ENCODE results near the gene SYNE2.

Gene SYNE2

DNA sequence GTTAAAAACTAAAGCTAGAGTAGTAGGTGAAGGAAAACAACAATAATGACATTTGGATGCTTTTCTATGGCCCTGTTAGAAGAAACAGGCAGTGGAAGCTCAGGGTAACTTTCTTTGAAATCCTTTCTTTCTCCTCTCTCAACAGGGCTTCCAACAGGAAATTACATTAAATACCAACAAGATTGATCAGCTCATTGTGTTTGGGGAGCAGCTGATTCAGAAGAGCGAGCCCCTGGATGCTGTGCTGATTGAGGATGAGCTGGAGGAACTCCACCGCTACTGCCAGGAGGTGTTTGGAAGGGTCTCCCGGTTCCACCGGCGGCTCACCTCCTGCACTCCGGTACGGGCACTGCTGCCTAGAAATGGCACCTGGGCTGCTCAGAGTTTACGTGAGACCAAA is 359.9 kb downstream of the SYNE2 start:
- no peak for DNase-seq (ENCODE audit: extremely low read depth in 1 of 2, low read depth in 1 of 2)

DNA sequence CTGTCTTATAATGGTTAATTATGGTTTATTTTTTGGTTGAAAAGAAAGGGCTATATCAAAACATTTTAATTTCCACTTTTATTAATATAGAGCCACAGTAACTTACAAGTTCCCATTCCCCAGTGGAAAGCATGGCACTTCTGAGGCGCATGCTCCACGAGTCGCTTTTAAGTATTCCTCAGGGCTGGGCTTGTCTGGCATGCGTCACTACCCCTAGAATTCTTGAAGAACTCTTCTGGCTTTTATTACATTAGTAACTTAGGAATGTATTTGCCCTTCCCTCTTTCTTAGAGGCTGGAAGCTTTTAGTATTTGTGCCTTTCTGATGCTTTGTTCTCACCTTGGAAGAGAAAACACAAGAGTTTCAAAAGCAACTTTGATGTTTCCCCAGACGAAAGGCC is 360.3 kb downstream of the SYNE2 start:
- DNase-seq (ENCODE audit: extremely low read depth in 1 of 2, low read depth in 1 of 2), result no peak

DNA sequence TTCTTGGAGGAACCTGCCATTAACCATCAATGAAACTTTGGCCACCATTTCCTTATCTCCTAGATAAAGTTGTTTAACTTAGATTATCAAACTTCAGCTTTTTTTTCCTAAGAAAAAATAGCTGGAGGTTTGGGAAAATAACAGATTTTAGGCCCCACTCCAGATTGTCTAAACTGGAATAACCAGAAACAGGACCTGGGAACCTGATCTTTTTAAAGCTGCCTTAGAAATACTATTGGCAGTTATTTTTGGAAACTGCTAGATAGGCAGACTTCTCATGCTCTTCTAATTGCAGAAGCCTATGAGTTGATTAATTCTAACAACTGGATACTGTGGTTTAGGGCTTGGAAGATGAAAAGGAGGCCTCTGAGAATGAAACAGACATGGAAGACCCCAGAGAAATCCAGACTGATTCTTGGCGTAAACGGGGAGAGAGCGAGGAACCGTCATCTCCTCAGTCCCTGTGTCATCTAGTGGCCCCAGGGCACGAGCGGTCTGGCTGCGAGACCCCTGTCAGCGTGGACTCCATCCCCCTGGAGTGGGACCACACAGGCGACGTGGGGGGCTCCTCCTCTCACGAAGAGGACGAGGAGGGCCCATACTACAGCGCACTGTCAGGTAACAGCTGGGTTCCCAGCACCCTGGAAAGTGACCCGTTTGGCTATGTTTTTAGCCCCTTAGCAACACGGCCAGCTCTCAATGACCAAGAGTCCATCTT is 361.2 kb downstream of the SYNE2 start:
- DNase-seq (ENCODE audit: extremely low read depth in 1 of 2, low read depth in 1 of 2), result no peak

DNA sequence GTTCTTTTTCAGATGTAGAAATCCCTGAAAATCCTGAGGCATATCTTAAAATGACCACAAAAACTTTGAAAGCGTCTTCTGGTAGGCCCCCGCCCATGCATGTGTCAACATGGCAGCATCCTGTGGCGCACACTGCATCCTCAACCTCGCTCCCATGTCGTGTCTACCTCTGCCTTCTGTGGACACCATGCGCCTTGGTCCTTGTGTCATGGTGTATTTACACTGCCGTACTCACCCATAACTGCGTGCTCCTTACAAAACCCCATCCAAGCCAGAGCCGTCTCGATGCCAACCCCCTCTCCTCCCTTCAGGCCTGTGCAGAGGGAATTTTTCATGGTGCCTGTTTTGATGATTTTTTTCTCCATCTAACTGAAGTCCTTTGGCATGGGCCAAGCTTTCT is 362.5 kb downstream of the SYNE2 start:
- DNase-seq (ENCODE audit: extremely low read depth in 1 of 2, low read depth in 1 of 2), result no peak

DNA sequence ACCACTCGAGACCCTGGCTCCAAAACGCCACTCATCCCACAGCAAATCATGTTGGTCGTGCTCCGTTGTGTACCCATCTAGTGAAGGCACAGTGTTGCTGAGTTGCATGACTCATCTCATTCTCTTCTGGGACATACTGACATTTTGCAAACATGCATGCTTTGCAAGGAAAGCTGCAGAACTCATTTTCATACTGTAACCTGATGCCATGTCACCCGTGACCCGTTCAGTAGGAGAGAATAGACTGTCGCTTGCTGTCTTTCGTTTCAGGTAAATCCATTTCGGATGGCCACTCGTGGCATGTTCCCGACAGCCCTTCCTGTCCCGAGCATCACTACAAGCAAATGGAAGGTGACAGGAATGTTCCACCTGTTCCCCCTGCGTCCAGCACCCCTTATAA is 363.2 kb downstream of the SYNE2 start:
- DNase-seq (ENCODE audit: extremely low read depth in 1 of 2, low read depth in 1 of 2), result no peak

DNA sequence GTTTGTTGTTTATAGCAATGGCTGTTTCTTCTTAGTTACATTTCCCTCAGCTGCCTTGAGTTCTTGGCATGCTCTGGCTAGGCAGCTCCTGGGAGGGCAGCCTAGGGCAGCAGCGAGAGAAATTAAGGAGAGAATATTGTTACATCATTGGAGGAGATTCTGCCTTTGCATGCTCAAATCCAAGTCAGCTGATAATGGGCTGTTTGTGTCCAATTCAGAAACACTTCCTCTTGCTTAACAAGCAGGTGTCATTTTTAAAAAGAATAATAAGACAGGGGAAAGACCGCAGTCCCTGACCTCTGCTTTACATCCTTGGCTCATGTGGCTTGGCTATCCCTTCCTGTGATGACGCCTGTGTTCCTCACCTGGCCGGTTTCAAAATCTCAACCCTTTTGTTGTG is 364.5 kb downstream of the SYNE2 start:
- no peak for DNase-seq (ENCODE audit: extremely low read depth in 1 of 2, low read depth in 1 of 2)

DNA sequence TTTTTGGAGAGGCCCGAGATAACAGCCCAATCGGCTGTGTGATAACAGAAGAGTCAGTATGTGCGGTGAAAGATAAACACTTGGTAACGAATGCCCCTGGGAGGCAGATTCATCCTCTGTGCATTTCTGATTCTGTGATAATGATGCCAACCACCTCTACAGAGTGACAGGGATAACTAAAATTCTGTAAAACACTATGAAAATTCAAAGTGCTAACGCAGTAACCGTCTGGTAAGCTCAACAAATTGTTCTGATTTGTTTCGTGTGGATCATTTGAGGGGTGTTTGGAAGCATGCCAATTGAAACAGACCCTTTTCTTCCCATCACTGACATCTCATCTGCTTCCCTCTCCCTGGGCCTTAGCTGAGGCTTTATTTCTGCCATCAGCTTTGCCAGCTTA is 365.0 kb downstream of the SYNE2 start:
- no peak for DNase-seq (ENCODE audit: extremely low read depth in 1 of 2, low read depth in 1 of 2)

DNA sequence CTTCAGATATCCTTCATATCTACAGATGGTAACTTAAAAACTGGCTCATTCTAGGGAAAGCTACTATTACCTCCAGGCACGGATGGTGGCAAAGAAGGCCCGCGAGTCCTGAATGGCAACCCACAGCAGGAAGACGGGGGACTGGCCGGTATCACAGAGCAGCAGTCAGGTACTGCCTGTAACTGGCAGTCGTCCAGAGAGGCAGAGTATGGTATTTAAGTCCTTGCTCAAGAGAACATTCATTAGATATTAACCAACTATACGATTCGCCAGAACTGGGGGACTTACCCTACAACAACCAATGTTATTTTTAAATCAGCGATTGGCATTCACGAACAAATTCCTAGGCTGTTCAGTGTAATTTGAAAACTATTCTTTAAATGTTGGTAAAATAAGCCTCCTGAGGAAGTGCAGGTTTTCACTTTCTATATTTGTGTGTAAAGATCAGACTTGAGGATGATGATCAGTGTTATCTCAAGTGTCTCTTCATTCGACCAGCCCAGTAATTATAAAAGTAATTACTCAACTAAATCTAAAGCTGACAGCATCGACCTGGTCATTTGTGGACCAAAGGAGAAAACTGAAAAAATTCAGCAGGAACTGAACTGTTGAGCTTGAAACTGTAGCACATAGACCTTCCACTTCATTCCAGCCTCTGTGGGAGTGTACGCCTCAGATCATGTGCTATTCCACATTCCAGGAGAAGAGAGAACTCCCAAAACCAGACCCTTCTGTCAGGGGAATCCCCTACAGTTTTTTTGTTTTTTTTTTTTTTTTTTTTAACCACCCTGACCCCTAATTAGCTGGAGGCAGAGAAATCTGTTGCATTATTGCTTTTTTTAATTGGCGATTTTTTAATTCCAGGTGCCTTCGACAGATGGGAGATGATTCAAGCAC is 365.8 kb downstream of the SYNE2 start:
- no peak for DNase-seq (ENCODE audit: extremely low read depth in 1 of 2, low read depth in 1 of 2)

DNA sequence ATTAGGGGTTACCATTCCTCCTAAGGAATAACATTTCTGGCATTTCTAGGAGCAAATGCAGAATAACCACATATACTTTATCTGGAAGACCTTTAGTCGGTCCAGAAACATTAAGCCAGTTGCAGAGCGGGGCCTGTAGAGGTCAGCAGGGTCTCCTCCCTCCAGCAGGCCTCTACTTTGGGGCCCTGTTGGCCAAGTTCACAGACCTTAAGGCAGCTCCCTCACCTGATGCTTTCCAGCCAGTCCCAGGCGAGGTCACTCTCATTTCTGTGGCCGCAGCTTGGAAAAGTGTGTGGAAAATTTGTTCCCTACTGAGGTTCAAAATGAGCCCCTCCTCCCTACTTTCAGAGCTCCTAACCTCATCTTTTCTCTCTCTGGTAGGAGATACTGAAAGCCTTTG is 367.3 kb downstream of the SYNE2 start:
- DNase-seq (ENCODE audit: extremely low read depth in 1 of 2, low read depth in 1 of 2), result no peak

DNA sequence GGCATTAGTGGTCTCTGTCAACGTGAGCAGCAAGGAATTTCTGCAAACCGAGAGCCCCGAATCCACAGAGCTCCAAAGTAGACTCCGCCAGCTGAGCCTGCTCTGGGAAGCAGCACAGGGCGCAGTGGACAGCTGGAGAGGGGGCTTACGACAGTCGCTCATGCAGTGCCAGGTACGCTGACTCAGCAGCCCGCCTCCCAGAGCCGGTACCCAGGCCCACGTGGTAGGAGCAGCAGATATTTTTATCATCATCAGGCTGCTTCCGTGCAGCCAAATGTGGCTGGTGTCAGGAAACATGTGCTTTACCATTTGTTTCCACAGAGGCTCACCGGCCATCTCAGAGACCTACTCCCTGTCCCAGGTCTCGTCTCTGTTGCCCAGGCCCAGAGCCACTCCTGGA is 367.7 kb downstream of the SYNE2 start:
- DNase-seq (ENCODE audit: extremely low read depth in 1 of 2, low read depth in 1 of 2), result no peak

DNA sequence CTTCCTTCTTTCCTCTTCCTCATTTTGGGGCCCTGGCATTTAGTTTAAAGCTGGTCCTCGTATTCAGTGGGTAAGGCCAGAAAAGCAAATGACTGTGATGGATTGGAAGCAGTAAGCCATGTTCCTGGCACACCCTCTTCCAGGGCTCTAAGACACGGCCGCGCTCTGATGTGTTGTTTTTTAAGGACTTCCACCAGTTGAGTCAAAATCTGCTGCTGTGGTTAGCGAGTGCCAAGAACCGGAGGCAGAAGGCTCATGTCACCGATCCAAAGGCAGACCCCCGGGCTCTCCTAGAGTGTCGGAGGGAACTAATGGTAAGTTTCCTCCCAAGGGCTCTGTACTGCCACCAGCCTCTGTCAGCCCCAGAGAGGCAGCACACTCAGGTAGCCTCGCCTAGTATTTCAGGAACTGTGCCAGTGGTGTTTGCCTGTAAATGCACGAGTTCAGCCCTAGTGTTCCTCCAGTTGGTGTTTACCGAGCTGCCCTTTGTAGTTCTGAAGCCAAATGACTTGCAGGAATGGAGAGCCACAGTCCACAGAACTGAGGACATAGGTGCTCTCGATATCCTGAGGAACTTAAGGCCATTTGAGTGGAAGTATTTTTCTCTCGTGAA is 368.7 kb downstream of the SYNE2 start:
- DNase-seq (ENCODE audit: extremely low read depth in 1 of 2, low read depth in 1 of 2), result no peak

DNA sequence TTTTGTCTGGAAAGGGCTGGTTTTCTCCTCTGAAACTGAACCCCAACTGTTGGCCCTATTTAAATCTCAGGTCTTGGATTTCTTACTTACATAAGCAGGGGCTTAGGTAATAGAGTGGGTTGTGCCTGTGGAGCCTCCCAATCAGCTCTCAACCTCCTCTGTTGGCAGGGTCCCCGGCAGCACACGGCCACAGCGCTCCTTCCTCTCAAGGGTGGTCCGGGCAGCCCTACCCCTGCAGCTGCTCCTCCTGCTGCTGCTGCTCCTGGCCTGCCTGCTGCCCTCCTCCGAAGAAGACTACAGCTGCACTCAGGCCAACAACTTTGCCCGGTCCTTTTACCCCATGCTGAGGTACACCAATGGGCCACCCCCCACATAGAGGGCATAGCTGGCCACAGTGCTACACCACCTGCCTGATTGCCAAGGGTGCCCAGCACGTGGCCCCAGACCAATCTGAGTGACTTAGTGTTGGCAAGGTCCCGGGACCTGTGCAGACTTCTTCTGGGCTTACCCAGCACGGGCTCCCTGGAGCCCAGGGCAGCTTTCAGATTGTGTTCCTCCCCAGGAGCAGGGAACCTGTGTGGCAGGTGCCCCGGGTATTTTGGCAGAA is 372.4 kb downstream of the SYNE2 start:
- no peak for DNase-seq (ENCODE audit: extremely low read depth in 1 of 2, low read depth in 1 of 2)

DNA sequence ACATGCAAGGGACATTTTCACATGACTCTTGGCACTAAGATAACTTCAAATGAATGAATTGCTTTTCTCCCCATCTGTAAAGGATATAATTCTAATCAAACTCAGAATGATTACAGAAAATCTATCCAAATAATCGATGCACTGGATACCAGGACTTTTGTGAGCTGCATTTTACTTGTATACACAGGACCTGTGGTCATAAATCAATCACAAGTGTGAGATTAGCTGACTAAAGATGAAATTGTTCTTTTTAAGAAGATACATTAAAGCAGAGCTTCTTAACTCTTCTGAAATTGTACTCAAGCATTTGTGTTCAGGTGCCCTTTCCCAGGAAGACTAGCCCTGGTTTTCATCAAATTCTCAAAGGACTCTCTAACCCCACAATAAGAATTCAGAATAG is 375.1 kb downstream of the SYNE2 start:
- no peak for DNase-seq (ENCODE audit: extremely low read depth in 1 of 2, low read depth in 1 of 2)

DNA sequence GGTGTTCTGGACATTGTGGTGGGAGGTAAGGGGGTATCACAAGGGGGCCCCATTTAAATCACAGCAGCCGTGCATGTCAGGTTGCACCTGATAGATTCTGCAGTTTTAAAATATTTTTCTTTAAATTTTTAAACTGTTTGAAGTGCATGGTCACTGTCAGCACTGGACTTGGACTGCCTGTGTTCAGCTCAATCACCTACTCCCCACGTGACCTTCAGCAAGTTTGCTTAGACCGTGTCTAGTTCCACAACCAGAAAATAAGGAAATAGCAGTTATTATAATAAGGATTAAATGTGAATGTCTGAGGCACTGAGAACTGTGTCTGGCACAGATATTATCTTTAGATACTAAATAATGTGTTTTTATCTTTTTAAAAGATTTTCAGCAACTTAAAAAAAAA is 376.7 kb downstream of the SYNE2 start:
- no peak for DNase-seq (ENCODE audit: extremely low read depth in 1 of 2, low read depth in 1 of 2)

DNA sequence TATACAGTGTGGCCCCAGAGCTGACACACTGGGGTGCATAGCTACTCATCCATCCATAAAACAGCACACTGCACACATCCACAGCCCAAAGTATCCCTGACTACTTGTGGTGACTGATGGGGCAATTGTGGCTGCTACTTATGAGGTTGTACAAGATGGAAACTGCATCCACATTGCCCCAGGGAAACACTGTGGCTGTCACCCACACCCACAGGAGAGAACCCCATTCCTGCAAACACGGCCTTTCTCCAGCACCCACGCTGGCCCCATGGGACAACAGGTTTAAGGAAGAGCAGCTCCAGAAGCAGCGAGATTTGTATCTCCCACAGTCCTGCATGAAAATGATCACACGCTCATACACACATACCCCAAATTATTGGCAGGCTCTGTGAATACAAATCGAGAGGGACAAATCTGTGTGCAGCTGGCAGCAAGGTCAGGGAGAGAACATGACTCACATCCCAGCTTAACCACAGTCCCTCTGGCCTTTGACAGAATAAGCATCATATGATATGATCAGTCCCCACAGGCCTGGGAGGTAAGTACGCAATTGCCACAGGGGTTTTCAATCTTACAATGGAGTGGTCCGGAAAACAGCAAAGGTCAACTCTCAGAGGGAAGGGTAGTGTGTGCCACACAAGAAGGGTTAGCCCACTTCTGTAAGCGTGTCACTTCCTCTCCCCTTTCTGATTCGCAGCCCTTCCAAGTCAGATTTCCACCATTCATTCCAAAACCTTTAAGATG is 379.5 kb downstream of the SYNE2 start:
- DNase-seq (ENCODE audit: extremely low read depth in 1 of 2, low read depth in 1 of 2), result no peak

DNA sequence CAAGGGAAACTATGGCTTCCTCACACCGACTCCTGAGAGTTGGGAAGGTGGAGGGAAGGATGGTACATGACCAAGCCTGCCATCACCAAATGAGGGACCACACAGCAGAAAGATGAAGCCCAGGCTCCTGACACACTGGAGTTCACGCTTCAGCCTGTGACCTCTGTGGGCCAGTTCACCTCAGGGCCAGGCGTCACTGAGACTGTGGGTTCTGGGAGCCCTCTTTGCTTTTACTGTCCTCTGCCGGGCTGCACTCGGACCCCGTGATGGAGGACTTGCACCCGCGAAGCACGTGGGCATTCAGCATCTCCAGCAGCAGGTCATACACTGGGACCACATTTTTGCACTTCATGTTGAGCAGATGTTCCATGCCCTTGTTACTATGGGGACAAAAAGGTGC is 380.1 kb downstream of the SYNE2 start:
- DNase-seq (ENCODE audit: extremely low read depth in 1 of 2, low read depth in 1 of 2), result no peak

DNA sequence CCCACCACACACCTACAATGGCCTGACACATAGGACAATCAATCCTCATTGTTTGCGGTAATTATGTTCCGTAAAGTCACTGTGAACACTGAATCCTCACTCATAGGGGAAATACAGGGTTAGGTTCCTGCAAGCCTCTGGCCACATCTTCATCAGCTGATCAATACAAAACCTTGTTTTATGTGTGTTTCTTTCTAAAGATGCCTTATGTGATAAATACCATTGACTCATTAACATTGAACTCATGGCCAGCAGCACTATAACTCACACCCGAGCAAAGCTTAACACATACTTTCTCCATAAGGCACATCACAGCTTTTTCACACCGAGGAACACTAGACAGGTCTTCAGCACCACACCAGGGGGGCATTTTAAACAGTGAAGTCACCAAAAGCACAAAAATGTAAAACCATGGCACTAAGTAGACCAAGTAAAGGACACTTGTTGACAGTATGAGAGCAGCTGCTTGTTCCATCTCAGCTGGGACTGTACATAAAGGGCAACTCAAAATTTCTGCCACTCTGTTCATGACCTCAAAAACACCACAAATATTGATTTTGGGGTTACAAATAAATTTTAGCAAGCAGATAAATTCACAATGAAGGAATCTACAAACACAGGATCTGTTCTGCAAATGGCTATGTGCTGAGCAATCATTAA is 380.9 kb downstream of the SYNE2 start:
- DNase-seq (ENCODE audit: extremely low read depth in 1 of 2, low read depth in 1 of 2), result no peak

DNA sequence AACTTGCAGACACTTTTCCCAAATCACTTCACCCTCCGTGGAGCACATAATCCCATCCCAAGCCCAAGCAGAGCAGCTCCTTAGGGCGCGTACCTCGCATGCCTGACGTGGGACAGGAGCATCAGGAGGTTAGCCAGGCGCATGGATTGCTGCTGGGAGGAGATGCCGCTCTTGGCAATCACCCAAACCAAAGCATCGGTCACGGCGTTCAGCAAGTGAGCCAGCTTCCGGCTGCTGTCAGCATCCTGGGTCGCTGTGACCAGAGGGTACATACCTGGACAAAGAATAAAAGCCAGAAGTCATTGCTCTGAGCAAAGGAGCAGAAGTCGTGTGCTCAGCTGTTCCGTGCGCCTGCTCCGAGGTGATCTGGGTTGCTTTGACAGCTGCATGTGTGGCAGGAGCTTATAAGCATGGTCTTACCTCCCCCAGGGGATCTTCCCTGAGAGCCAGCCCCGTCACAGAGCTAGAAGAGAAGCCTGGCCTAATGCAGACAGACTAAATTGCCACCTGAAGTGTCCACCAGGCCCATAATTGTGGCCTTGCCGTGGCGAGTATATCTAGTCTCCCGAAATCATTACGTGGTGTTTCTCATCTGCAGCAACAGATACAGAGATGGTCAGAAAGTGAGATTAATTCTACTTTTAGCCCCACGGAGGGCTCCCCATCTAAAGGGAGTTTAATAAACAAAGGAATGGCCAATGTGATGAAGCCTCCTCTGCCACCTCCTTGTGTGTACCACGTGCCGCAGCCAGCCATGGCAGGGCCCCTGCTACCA is 382.3 kb downstream of the SYNE2 start:
- DNase-seq (ENCODE audit: extremely low read depth in 1 of 2, low read depth in 1 of 2), result no peak

Data from activated CD8-positive, alpha-beta memory T cell treated with anti-CD3 and anti-CD28 coated beads for 1 hour (primary cell).